Measurements from ENCODE around the gene PIK3CB.

- TF ChIP-seq POLR2AphosphoS5 (IDR thresholded peaks at IDR 0.05; ENCODE audit: low read depth, low read length) = no peak
- TF ChIP-seq, protein P1, sequence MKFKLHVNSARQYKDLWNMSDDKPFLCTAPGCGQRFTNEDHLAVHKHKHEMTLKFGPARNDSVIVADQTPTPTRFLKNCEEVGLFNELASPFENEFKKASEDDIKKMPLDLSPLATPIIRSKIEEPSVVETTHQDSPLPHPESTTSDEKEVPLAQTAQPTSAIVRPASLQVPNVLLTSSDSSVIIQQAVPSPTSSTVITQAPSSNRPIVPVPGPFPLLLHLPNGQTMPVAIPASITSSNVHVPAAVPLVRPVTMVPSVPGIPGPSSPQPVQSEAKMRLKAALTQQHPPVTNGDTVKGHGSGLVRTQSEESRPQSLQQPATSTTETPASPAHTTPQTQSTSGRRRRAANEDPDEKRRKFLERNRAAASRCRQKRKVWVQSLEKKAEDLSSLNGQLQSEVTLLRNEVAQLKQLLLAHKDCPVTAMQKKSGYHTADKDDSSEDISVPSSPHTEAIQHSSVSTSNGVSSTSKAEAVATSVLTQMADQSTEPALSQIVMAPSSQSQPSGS (IDR thresholded peaks at IDR 0.05; ENCODE audit: low read length) = no peak
These were observed 144.7 kb downstream of the PIK3CB start for GRCh38 chr3:138690036-138690435.
